GM12872 (cell line): ENCODE measurements around the gene CCDC175.

ENCODE experiments used
- CTCF ChIP-seq: IDR thresholded peaks from 3 replicates; pipeline ENCODE4 v1.5.1; 2011; ENCODE audit warnings: low read depth, mild to moderate bottlenecking, low read length, moderate library complexity; ENCODE audit not compliant: insufficient read depth

Gene CCDC175

GRCh38 chr14:59566725-59567124 is 9.9 kb downstream of the CCDC175 start:
- no peak for TF ChIP-seq CTCF

- TF ChIP-seq CTCF: no peak
Observed at GRCh38 chr14:59566296-59566695, 10.3 kb downstream of the CCDC175 start.

GRCh38 chr14:59565087-59565486 is 11.5 kb downstream of the CCDC175 start:
- no peak for TF ChIP-seq CTCF

- TF ChIP-seq CTCF: no peak
Observed at GRCh38 chr14:59564366-59564765, 12.2 kb downstream of the CCDC175 start.

DNA sequence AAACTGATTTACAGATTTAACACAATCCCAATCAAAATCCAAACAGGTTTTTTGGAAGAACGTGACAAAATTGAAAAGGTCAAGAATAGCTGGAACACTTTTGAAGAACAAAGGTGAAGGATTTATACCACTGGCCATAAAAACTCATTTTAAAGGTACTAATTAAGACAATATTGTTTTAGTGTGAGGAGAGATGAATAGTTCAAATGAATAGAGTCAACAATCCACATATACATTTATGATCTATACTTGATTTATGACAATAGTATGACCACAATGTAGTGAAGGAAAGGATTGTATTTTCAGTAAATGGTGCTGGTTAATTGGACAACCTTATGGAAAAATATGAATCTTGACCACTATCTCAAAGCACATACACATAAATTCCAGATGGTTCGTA is 29.3 kb downstream of the CCDC175 start:
- TF ChIP-seq CTCF: no peak

DNA sequence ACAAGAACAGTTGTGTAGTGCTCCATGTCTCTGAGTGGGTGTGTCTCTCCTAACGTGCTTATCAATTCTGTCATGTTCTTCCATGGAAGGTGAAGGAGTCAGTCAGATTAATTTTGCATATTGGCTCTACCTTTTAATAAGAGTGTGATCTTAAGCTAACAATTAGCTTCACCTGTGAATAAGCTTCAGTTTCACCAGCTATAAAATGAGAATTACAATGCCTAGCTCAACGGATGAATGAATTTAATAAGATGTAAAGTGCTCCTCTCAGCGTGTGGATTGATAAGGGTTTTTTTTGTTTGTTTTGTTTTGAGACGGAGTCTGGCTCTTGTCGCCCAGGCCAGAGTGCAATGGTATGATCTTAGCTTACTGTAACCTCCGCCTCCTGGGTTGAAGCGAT is 32.7 kb downstream of the CCDC175 start:
- no peak for TF ChIP-seq CTCF

DNA sequence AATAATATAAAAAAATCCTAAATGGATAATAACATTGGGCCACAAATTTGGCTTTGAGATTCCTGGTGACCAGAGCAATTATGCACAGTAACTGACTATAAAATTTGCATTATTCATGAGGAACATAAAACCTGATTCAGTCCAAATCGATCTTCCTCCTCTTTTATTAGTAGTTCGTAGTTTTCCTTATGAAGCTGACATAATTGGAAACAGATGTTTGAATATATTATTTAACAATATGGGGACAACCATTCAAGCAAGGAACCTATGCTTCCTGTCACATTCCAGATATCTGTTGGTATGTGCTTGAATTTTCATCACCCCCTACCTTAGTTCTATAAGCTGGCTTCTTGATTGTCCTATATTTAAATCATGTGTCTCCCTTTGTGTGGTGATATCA is 34.9 kb downstream of the CCDC175 start:
- TF ChIP-seq CTCF: no peak

DNA sequence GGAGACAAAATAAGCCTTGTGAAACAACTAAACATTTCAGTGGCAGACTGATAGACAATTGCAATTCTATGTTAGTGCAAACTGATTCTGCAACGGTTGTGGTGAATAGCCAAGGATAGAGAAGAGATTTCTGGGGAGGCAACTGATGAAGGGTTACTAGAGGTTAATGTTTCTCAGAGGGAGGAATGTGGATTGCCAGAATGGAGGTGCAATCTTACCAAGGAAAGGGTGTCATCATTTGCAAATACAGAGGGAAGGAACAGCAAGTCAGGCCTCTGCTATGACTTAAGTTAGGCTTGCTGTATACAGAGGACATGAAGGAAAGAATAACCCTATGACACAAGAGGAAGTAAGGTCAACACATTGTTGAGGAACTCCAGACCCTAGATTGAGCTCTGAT is 35.8 kb downstream of the CCDC175 start:
- TF ChIP-seq CTCF: no peak
